ENCODE data around the gene FAM114A2. TPM values are rescaled to one million over a fixed set of nuclear protein-coding genes. Genes with fewer than 3 reads are reported as not detected.

The FAM114A2 gene
- total RNA-seq, 1 donor from 2014 or later: 5.5 TPM

- no peak overlapping the region for H3K4me3 ChIP-seq (ENCODE audit: low read depth, low read length)
- no peak for TF ChIP-seq CTCF (conservative IDR thresholded peaks at IDR 0.05; ENCODE audit: low read depth, low read length)
- no peak for DNase-seq (ENCODE audit: low read depth)
These were observed 81.5 kb downstream of the FAM114A2 start for GRCh38 chr5:153957205-153957604.

- DNase-seq (ENCODE audit: low read depth): no peak
- TF ChIP-seq CTCF (conservative IDR thresholded peaks at IDR 0.05; ENCODE audit: low read depth, low read length): no peak
- H3K4me3 ChIP-seq (ENCODE audit: low read depth, low read length): no peak overlapping the region
These were observed 85.3 kb downstream of the FAM114A2 start for GRCh38 chr5:153953411-153953810.

- DNase-seq (ENCODE audit: low read depth): no peak
- no peak for TF ChIP-seq CTCF (conservative IDR thresholded peaks at IDR 0.05; ENCODE audit: low read depth, low read length)
- H3K4me3 ChIP-seq (ENCODE audit: low read depth, low read length): no peak overlapping the region
These were observed 85.8 kb downstream of the FAM114A2 start for GRCh38 chr5:153952893-153953292.

- DNase-seq (ENCODE audit: low read depth): no peak
- H3K4me3 ChIP-seq (ENCODE audit: low read depth, low read length): no peak overlapping the region
- TF ChIP-seq CTCF (conservative IDR thresholded peaks at IDR 0.05; ENCODE audit: low read depth, low read length): no peak
These were observed 86.7 kb downstream of the FAM114A2 start for GRCh38 chr5:153952057-153952456.

GRCh38 chr5:153941265-153941664 lies 97.4 kb downstream of the FAM114A2 start:
- TF ChIP-seq CTCF (conservative IDR thresholded peaks at IDR 0.05; ENCODE audit: low read depth, low read length): no peak
- no peak for DNase-seq (ENCODE audit: low read depth)
- no peak overlapping the region for H3K4me3 ChIP-seq (ENCODE audit: low read depth, low read length)

Other genes starting within 250 kb of the FAM114A2 start
- 13.9 and 35.3 TPM in 2 replicates for gene MFAP3, start 57 bp upstream of the FAM114A2 start, total RNA-seq
- 23.5 and 45.1 TPM in 2 replicates for gene GALNT10, start 151.8 kb upstream of the FAM114A2 start, total RNA-seq

All from epithelial cell of proximal tubule (primary cell).